Gastrocnemius medialis (tissue), 4 donors: Measurements from ENCODE around the gene BARX2.

ENCODE experiments used
- CTCF ChIP-seq, 5 experiments: fragments of 450-650 bp in 3 of 5; fragments of 200-600 bp in 2 of 5; sonication (generic) in 2 of 5; IDR thresholded peaks in 4 of 5; conservative IDR thresholded peaks in 1 of 5; 1 replicate in 4 of 5; 2 replicates in 1 of 5; pipeline ENCODE4 v1.5.1; 2016 to 2019; ENCODE audit warnings: antibody characterized with exemption in 5 of 5, mild to moderate bottlenecking in 3 of 5, moderate library complexity in 3 of 5
- POLR2A ChIP-seq, 2 donors: fragments of 450-650 bp; IDR thresholded peaks; one replicate each; pipeline ENCODE4 v1.6.1; 2017; ENCODE audit warnings: antibody characterized with exemption in 2 of 2, mild to moderate bottlenecking in 2 of 2, moderate library complexity in 2 of 2

- no peak for TF ChIP-seq POLR2A (IDR thresholded peaks at IDR 0.05)
- no peak for TF ChIP-seq CTCF (IDR thresholded peaks at IDR 0.05 in 4 of 5, conservative IDR thresholded peaks at IDR 0.05 in 1 of 5)
Observed at GRCh38 chr11:129435499-129436245, 60.0 kb downstream of the BARX2 start.
